Cardiac septum (tissue), 1 donor: ENCODE measurements around the gene AIF1. TPM values are rescaled to one million over a fixed set of nuclear protein-coding genes. Genes with fewer than 3 reads are reported as not detected.

Source experiments
- DNase-seq: peaks from one replicate; pipeline ENCODE4 v3.0.0-alpha.2; 2020; ENCODE audit warnings: low spot score
- intact Hi-C: fragments of 100-400 bp; cut with DNase I; formaldehyde crosslinking; loops from one replicate; pipeline ENCODE4 v1.14.0; 2022
- microRNA-seq: library from miRNA; unstranded; fragments of <30 nt; microRNA quantifications from one replicate; pipeline ENCODE4 v1.2.0, GENCODE V29; 2020
- total RNA-seq: library from RNA; stranded (reverse); fragmentation: NEBNext Ultra II Directional; extraction: Animal tissue kit (Norgen Biotek cat#: 25700); gene quantifications from one replicate; pipeline ENCODE4 v1.2.1, GENCODE V29; 2021
- donor health status: DM: no; HTN: no; CAD: no.

AIF1 gene
- total RNA-seq, 1 donor from 2014 or later: 10.3 TPM

- intact Hi-C loops: no loop called here
- no peak for DNase-seq
Observed at GRCh38 chr6:31658983-31659648, 44.1 kb downstream of the AIF1 start.

DNA sequence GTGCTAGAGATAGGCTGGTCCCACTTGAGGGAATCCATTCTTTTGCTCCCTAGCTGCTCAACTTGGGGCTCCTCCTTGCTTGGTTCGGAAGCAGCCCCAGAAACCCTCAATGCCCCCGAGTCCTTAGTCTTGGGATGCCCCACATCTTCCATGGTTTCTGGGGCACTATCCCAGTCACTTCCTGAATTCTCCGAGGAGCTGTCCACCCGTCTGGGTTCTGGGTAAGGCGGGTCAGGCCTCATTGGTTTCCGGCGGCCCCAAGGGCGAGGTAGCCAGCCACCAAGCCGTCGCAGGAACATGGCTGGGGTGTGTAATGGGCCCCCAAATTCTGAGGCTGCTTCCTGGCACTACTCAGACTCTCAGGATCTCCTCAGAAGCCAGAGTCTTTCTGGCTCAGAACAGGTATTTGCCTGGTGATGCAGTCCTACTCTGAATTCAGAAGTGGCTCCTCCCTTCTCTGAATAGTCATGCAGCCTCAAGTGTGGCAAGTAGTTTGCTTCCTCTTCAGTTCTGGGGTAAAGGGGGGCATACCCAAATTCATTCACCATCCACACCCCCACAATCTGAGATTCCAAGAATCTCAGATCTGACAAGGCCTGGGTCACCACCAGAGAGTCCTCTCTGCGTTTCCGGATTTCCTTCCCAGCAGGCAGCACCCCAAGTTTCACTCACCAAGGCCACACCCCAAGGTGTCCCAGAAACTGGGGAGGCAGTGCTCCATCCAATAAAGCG lies 44.8 kb downstream of the AIF1 start:
- intact Hi-C loops: no loop called here

DNA sequence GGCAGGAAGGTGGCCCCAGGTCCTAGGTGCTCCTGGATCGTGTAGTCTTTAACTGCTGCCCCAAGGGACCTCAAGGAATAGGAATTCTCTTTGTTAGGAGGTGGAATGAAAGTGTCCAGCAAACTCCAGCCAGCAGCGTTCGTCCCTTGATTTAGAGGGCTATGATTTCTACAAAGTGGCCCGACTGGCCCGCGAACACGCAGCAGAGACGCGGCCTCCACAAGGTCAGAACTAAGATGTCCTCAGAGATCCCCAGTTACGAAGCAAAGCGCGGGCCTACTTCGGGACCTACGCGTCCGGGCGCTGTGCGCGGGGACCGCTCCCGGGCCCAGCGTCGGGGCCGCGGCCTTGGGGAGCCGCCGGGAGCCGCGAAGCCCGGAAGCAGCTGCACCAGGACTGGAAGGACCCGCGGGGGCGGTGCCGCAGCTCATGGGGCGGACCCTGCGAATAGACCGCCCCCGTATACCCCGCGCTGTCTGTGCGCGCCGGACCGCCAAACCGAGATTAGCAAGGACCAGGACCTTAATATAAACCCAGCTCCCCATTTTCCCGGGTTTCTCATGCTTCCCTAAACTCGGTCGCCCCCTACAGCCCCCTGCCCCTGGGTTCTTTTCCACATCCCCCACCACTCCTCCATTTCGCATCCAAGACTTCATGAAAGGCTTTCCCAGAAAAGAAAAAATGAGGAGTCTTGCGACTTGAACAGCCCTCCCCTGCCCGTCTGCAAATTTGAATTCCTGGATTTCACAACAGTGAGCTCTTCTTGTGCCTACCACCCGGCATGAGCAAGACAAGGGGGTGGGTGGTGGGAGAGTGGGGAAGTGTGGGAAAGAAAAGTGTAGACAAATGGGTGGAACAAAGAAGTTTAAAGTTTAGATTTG lies 45.6 kb downstream of the AIF1 start, which contains the start of gene C6orf47:
Gene C6orf47 (minus strand): TSS at position 398 of the 881 bp plus-strand sequence. CDS start 831 bp downstream, outside the sequence.
- intact Hi-C loops: no loop called here
- peak; percentile 94 for DNase-seq

More for the DNA sequence above, 44.8 kb downstream of the AIF1 start:
- no peak for DNase-seq

DNA sequence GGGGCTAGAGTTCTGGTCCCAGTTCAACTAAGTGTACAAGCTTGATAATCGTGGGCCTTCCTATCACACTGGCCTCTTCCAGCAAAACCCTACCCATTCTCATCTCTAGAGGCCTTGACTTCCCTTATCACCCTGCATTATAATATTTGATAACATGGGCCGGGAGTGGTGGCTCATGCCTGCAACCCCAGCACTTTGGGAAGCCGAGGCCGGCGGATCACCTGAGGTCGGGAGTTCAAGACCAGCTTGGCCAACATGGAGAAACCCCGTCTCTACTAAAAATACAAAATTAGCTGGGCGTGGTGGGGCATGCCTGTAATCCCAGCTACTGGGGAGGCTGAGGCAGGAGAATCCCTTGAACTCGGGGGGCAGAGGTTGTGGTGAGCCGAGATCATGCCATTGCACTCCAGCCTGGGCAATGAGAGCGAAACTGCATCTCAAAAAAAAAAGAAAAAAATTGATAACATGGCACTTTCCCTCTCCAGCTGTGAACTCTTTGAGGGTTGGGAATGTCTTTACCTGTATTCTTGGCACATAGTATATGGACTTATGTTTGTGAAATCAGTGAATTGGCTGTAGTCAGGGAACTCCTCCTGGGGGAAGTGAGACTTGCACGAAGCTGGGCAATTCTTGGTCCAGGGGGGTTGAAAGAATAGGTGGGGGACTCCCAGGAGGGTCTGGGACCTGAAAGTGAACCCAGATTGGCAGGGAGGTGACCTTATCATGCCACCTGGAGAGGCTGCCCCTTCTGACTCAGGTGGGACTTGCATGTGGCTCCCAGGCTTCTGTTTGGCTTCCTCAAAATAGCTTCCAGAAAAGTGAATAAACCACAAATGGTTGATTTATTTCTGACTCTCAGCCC lies 46.5 kb downstream of the AIF1 start:
- DNase-seq: no peak
- intact Hi-C loops: no loop called here

DNA sequence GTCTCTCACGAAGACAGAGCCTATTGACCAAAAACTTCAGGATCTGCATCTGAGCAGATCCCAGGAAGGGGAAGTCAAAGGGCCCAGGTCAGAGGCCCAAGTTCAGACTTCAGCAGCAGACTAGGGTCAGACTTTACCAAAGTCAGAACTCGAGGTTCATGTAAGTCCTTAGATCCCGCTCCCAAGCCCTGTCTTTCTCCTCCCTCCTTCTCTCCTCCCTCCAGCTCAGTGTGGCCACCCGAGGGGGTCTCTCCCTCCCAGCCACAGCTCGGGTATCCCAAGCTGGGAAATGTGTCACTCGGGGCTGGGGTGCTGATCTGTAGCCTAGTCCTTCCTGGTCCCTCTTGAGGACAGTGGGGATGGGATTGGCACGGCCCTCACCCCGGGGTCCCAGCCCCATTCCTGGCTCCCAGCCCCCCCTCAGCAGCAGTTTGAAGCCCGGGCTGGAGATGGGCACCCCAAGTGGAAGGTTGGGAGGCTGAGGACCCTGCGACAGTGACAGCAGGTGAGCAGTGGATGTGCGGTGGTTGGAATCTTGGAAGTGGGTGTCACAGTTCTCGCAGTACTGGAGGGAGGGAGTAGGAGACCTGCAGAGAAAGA lies 47.2 kb downstream of the AIF1 start:
- intact Hi-C loops: no loop called here
- DNase-seq: no peak

DNA sequence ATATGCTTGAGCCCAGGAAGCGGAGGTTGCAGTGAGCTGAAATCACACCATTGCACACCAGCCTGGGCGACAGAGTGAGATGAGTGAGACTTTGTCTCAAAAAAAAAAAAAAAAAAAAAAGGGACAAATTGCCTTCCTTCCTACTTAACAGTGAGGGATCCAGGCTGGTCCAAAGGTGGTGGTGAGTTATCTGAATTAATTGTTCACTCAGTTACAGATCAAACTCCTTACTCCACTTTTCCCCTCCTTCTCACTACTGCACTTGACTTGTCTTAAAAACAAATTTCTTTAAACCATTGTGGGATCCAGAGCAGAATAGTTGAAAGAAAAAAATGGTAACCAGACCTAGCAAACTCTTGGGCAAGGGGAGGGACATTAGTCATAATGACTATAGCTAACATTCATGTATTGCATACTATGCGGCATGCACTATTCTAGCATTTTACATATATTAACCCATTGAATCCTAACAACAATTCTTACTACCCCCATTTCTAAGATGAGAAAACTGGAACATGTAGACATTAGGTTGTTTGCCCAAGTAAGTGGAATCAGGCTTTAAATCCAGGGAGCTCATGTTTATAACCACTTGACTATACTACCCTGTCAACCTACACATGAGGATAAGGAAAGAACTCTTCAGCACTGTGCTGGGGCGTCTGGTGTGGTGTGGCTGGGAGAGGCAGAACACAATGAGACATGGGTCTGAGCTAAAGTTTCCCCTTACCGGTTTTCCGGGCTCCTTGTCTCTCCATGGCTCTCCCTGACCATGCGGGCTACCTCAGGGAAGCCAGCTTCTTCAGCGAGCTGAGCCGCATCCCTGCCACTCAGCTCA lies 48.3 kb downstream of the AIF1 start:
- no peak for DNase-seq
- intact Hi-C loops: no loop called here

GRCh38 chr6:31663961-31664789 lies 49.1 kb downstream of the AIF1 start:
- DNase-seq: no peak
- intact Hi-C loops: loop anchor here (2.0 kb wide), 1 partner anchor 43 kb away; the partner anchor contains the start of gene PRRC2A

DNA sequence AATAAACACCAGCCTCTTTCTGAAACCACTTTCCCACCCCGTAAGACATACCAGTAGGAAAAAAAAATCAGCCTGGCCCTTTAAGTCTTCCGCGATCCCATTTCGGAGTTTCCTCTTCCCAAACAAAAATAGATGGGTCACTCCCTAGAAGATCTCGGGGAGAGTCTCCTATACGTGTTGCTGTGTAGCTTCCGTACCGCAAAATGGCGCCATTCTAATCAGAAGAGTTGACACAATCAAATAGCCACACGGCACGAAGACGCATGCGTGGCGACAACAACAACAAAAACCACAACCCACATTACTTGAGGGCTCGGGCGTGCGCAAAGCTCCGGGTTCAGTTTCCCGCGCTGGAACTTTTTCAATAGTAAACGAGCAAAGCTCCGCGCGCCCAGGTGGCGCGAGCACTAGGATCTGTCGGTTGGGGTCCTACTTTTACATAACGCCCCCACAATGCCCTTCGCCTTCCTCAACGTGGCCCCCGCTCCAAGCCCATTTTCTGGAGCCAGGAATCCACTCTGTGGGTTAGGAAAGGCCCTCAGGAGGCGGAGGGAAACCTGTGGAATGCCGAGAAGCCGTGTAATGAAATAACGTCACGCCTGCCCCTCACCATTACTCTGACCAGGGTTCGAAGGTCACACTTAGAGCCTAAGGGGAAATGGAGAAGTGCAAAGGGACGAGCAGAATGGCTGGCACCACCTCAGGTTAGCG lies 49.9 kb downstream of the AIF1 start, which contains the start of gene GPANK1:
Gene GPANK1 (minus strand): TSS at position 208 of the 711 bp plus-strand sequence. CDS start 519 bp downstream, outside the sequence.
- intact Hi-C loops: loop anchor here (1.0 to 2.0 kb wide), 2 partner anchors 13 to 44 kb away; partner anchors contain the start of genes BAG6 and PRRC2A
- peak; percentile 96 for DNase-seq

- intact Hi-C loops: loop anchor here (1.0 to 2.0 kb wide), 2 partner anchors 13 to 45 kb away; partner anchors contain the start of genes BAG6 and PRRC2A
- peak; percentile 100 for DNase-seq
Observed at GRCh38 chr6:31665501-31666336, 50.7 kb downstream of the AIF1 start, which contains the start of gene CSNK2B. TSS of gene CSNK2B (plus strand) at chr6:31666080. CDS start at chr6:31666832, 752 bp downstream.

DNA sequence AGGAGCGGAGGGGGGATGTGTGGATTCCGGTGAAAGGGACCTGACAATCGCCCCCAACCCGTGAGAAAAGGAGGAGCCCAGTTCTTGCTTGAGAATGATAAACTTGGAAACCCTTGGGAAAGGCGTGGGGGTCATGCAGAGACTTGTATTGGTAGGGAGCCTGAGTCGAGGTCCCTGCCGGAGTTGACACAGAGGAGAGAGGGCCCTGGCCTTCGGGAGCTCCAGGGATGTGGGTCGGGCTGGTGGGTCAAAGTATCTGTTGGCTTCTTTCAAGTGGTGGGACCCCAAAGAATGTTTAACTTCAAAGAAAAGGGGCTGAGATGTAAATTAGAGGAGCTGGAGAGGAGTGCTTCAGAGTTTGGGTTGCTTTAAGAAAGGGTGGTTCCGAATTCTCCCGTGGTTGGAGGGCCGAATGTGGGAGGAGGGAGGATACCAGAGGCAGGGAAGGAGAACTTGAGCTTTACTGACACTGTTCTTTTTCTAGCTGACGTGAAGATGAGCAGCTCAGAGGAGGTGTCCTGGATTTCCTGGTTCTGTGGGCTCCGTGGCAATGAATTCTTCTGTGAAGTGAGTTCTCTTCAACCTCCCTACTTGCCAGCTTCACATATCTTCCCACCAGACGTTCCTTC lies 51.4 kb downstream of the AIF1 start:
- intact Hi-C loops: no loop called here
- no peak for DNase-seq

Small RNA genes lying within 50 kb of the gene (microRNA-seq; reads per million reads assigned to microRNA genes)
- gene MIR6832: not detected

Other genes starting within 250 kb of the AIF1 start
- 12.7 TPM for gene MICA, start 211.6 kb upstream of the AIF1 start, total RNA-seq
- 1.9 TPM for gene MICB, start 117.1 kb upstream of the AIF1 start, total RNA-seq
- gene MCCD1, start 86.3 kb upstream of the AIF1 start, total RNA-seq: not detected
- 201 TPM for gene DDX39B, start 73.2 kb upstream of the AIF1 start, total RNA-seq
- 2.6 TPM for gene ATP6V1G2, start 68.6 kb upstream of the AIF1 start, total RNA-seq
- gene NFKBIL1, start 67.6 kb upstream of the AIF1 start, total RNA-seq: 9.5 TPM
- not detected for gene LTA, start 42.9 kb upstream of the AIF1 start, total RNA-seq
- gene TNF, start 39.7 kb upstream of the AIF1 start, total RNA-seq: 0.38 TPM
- 0.86 TPM for gene LTB, start 32.8 kb upstream of the AIF1 start, total RNA-seq
- 5.4 TPM for gene LST1, start 29.0 kb upstream of the AIF1 start, total RNA-seq
- gene NCR3, start 22.2 kb upstream of the AIF1 start, total RNA-seq: not detected
- 125 TPM for gene PRRC2A, start 5.5 kb downstream of the AIF1 start, total RNA-seq
- gene BAG6, start 37.4 kb downstream of the AIF1 start, total RNA-seq: 270 TPM
- gene APOM, start 40.7 kb downstream of the AIF1 start, total RNA-seq: 1.4 TPM
- gene C6orf47, start 45.5 kb downstream of the AIF1 start, total RNA-seq: 17.7 TPM
- 13.6 TPM for gene GPANK1, start 49.8 kb downstream of the AIF1 start, total RNA-seq
- gene CSNK2B, start 50.8 kb downstream of the AIF1 start, total RNA-seq: 96.3 TPM
- 6.5 TPM for gene LY6G5B, start 54.7 kb downstream of the AIF1 start, total RNA-seq
- gene LY6G5C, start 65.8 kb downstream of the AIF1 start, total RNA-seq: 2.9 TPM
- gene ABHD16A, start 88.1 kb downstream of the AIF1 start, total RNA-seq: 26.9 TPM
- gene LY6G6F, start 91.6 kb downstream of the AIF1 start, total RNA-seq: not detected
- gene LY6G6D, start 100.1 kb downstream of the AIF1 start, total RNA-seq: not detected
- not detected for gene LY6G6C, start 106.5 kb downstream of the AIF1 start, total RNA-seq
- gene MPIG6B, start 108.1 kb downstream of the AIF1 start, total RNA-seq: 0.24 TPM
- 69.9 TPM for gene DDAH2, start 114.1 kb downstream of the AIF1 start, total RNA-seq
- gene CLIC1, start 121.3 kb downstream of the AIF1 start, total RNA-seq: 131 TPM
- 1.7 TPM for gene MSH5, start 124.8 kb downstream of the AIF1 start, total RNA-seq
- 0.86 TPM for gene SAPCD1, start 147.4 kb downstream of the AIF1 start, total RNA-seq
- 21.5 TPM for gene VWA7, start 162.1 kb downstream of the AIF1 start, total RNA-seq
- gene VARS1, start 180.5 kb downstream of the AIF1 start, total RNA-seq: 35.0 TPM
- gene LSM2, start 191.7 kb downstream of the AIF1 start, total RNA-seq: 24.0 TPM
- gene HSPA1L, start 200.0 kb downstream of the AIF1 start, total RNA-seq: 2.4 TPM
- gene HSPA1A, start 200.3 kb downstream of the AIF1 start, total RNA-seq: 296 TPM
- 221 TPM for gene HSPA1B, start 212.5 kb downstream of the AIF1 start, total RNA-seq
- gene NEU1, start 247.6 kb downstream of the AIF1 start, total RNA-seq: 19.4 TPM